H1 (cell line): ENCODE data around the gene LARP4B. TPM values are rescaled to one million over a fixed set of nuclear protein-coding genes. Genes with fewer than 3 reads are reported as not detected.

ENCODE experiments used
- CTCF ChIA-PET: fragments of 300-600 bp; sonication (Branson Sonifier 250); formaldehyde crosslinking; loops from one replicate; lab custom pipeline; 2021; ENCODE audit not compliant: partially characterized antibody; lab: Charles Lee
- POLR2A ChIA-PET: fragments of 300-600 bp; sonication (Branson Sonifier 250); formaldehyde crosslinking; loops from one replicate; lab custom pipeline; 2021; ENCODE audit warnings: inconsistent platforms; ENCODE audit not compliant: partially characterized antibody; lab: Charles Lee
- DNase-seq, 2 experiments: peaks; one replicate each; pipeline versions ENCODE4 v3.0.0 to v3.0.0-alpha.2; 2010 to 2022; ENCODE audit warnings: low spot score in 2 of 2, low read depth in 1 of 2, mixed read lengths in 1 of 2
- FAIRE-seq: peaks from 2 replicates; lab custom pipeline; 2011; peaks lifted over from hg19 to GRCh38; lab: Jason Lieb, UNC
- H2AFZ ChIP-seq: 2 replicates; pipeline ENCODE4 v1.8.1; 2012; ENCODE audit warnings: low read length, inconsistent platforms
- H2AK5ac ChIP-seq: 2 replicates; pipeline ENCODE4 v1.6.1; 2013; ENCODE audit warnings: low read depth, low read length
- H2BK120ac ChIP-seq: replicated peaks from 2 replicates; pipeline ENCODE3; 2013; ENCODE audit warnings: low read depth, low read length, inconsistent platforms
- H2BK12ac ChIP-seq: 2 replicates; pipeline ENCODE4 v1.6.1; 2013; ENCODE audit warnings: low read depth, low read length
- H2BK15ac ChIP-seq: 2 replicates; pipeline ENCODE4 v1.6.1; 2013; ENCODE audit warnings: low read length
- H2BK20ac ChIP-seq: 2 replicates; pipeline ENCODE4 v1.6.1; 2013; ENCODE audit warnings: low read length
- H2BK5ac ChIP-seq: 2 replicates; pipeline ENCODE4 v1.6.1; 2013; ENCODE audit warnings: low read depth, low read length
- H3K14ac ChIP-seq: 2 replicates; pipeline ENCODE4 v1.6.1; 2013; ENCODE audit warnings: inconsistent platforms; ENCODE audit not compliant: insufficient read length
- H3K18ac ChIP-seq: 2 replicates; pipeline ENCODE4 v1.6.1; 2013; ENCODE audit warnings: low read length; ENCODE audit errors: extremely low read depth
- H3K23ac ChIP-seq: 2 replicates; pipeline ENCODE4 v1.6.1; 2013; ENCODE audit warnings: inconsistent platforms; ENCODE audit not compliant: insufficient read length
- H3K23me2 ChIP-seq: 2 replicates; pipeline ENCODE4 v1.6.1; 2013; ENCODE audit warnings: low read depth, low read length
- H3K27ac ChIP-seq: 2 replicates; pipeline ENCODE4 v1.6.1; 2011; ENCODE audit warnings: low read depth, low read length, inconsistent platforms
- H3K27me3 ChIP-seq, 4 experiments: replicated peaks in 1 of 4; 1 replicate in 1 of 4; 2 replicates in 3 of 4; pipeline versions ENCODE4 v1.6.1 to v1.8.1; 2011 to 2013; ENCODE audit warnings: low read length in 3 of 4, mild to moderate bottlenecking in 3 of 4, inconsistent platforms in 2 of 4, mixed read lengths in 2 of 4, moderate library complexity in 1 of 4; ENCODE audit not compliant: control insufficient read depth in 3 of 4, insufficient read depth in 3 of 4; ENCODE audit errors: extremely low read depth in 1 of 4
- H3K36me3 ChIP-seq, 4 experiments: 2 replicates each; pipeline versions ENCODE4 v1.6.1 to v1.8.1; 2011 to 2013; ENCODE audit warnings: mild to moderate bottlenecking in 4 of 4, low read length in 3 of 4, moderate library complexity in 2 of 4, control low read depth in 1 of 4, inconsistent platforms in 1 of 4; ENCODE audit not compliant: insufficient read depth in 4 of 4, control insufficient read depth in 2 of 4
- H3K4ac ChIP-seq: replicated peaks from 2 replicates; pipeline ENCODE3; 2013; ENCODE audit warnings: low read length, low read depth, mixed read lengths, inconsistent platforms; ENCODE audit not compliant: insufficient read length
- H3K4me1 ChIP-seq, 4 experiments: replicated peaks in 1 of 4; 1 replicate in 1 of 4; 2 replicates in 3 of 4; pipeline versions ENCODE4 v1.6.1 to v1.8.1; 2011 to 2013; ENCODE audit warnings: low read length in 3 of 4, inconsistent platforms in 2 of 4, mixed read lengths in 1 of 4; ENCODE audit not compliant: insufficient read depth in 4 of 4, control insufficient read depth in 3 of 4
- H3K4me2 ChIP-seq, 2 experiments: 2 replicates each; pipeline versions ENCODE4 v1.6.1 to v1.8.1; 2011 to 2013; ENCODE audit warnings: low read depth in 2 of 2, low read length in 2 of 2, control low read depth in 1 of 2, inconsistent platforms in 1 of 2, mild to moderate bottlenecking in 1 of 2; ENCODE audit not compliant: insufficient read depth in 1 of 2
- H3K4me3 ChIP-seq, 4 experiments: fragments of 200-600, 300-600 bp in 1 of 4; sonication (generic), shearing (Covaris generic), sonication (Bioruptor Twin) in 1 of 4; 2 replicates each; pipeline versions ENCODE4 v1.5.1 to v1.8.1; 2011 to 2016; ENCODE audit warnings: low read length in 4 of 4, low read depth in 3 of 4, control low read depth in 2 of 4, inconsistent platforms in 2 of 4, mild to moderate bottlenecking in 2 of 4, mixed read lengths in 1 of 4, moderate library complexity in 1 of 4; ENCODE audit not compliant: insufficient read depth in 2 of 4; ENCODE audit errors: extremely low read depth in 1 of 4
- H3K56ac ChIP-seq: replicated peaks from 2 replicates; pipeline ENCODE3; 2013; ENCODE audit warnings: low read depth, mild to moderate bottlenecking, mixed read lengths, low read length, inconsistent platforms; ENCODE audit not compliant: insufficient read length
- H3K79me1 ChIP-seq: 2 replicates; pipeline ENCODE4 v1.6.1; 2013; ENCODE audit warnings: low read depth, low read length, control low read depth
- H3K79me2 ChIP-seq, 2 experiments: 2 replicates each; pipeline versions ENCODE4 v1.6.1 to v1.8.1; 2012 to 2013; ENCODE audit warnings: low read length in 2 of 2, mild to moderate bottlenecking in 2 of 2, inconsistent platforms in 1 of 2; ENCODE audit not compliant: insufficient read depth in 2 of 2, control insufficient read depth in 1 of 2
- H3K9ac ChIP-seq, 4 experiments: replicated peaks in 1 of 4; 1 replicate in 1 of 4; 2 replicates in 3 of 4; pipeline versions ENCODE4 v1.6.1 to v1.8.1; 2011 to 2013; ENCODE audit warnings: low read depth in 3 of 4, low read length in 3 of 4, control low read depth in 2 of 4, mild to moderate bottlenecking in 2 of 4, moderate library complexity in 2 of 4, inconsistent platforms in 1 of 4; ENCODE audit errors: extremely low read depth in 1 of 4
- H3K9me3 ChIP-seq, 2 experiments: 2 replicates each; pipeline versions ENCODE4 v1.6.1 to v1.8.1; 2012 to 2013; ENCODE audit warnings: mild to moderate bottlenecking in 2 of 2, moderate library complexity in 2 of 2, control low read depth in 1 of 2, inconsistent platforms in 1 of 2, low read depth in 1 of 2, low read length in 1 of 2, mixed read lengths in 1 of 2; ENCODE audit not compliant: insufficient read depth in 2 of 2
- H4K20me1 ChIP-seq, 2 experiments: replicated peaks in 1 of 2; 2 replicates each; pipeline versions ENCODE3 to v1.8.1; 2011 to 2013; ENCODE audit warnings: inconsistent platforms in 2 of 2, low read length in 2 of 2, mild to moderate bottlenecking in 1 of 2; ENCODE audit not compliant: insufficient read depth in 2 of 2, control insufficient read depth in 1 of 2
- H4K5ac ChIP-seq: 2 replicates; pipeline ENCODE4 v1.6.1; 2013; ENCODE audit warnings: low read length, low read depth, mixed read lengths, inconsistent platforms; ENCODE audit not compliant: insufficient read length
- H4K8ac ChIP-seq: 2 replicates; pipeline ENCODE4 v1.8.0; 2013; ENCODE audit warnings: mild to moderate bottlenecking, moderate library complexity, low read length, inconsistent platforms; ENCODE audit not compliant: insufficient read depth; ENCODE audit errors: extremely low read depth
- H4K91ac ChIP-seq: replicated peaks from 2 replicates; pipeline ENCODE3; 2013; ENCODE audit warnings: low read length, mixed read lengths, inconsistent platforms; ENCODE audit not compliant: insufficient read length
- CTBP2 ChIP-seq: IDR thresholded peaks from 2 replicates; pipeline ENCODE4 v1.7.0; 2011; ENCODE audit warnings: borderline replicate concordance, mild to moderate bottlenecking, moderate library complexity, mixed read lengths, low read length; ENCODE audit not compliant: insufficient read depth, insufficient read length
- FOSL1 ChIP-seq: IDR thresholded peaks from 2 replicates; pipeline ENCODE4 v1.6.1; 2011; ENCODE audit warnings: mild to moderate bottlenecking, low read depth, low read length, moderate library complexity; ENCODE audit not compliant: insufficient read depth
- GTF2F1 ChIP-seq: IDR thresholded peaks from 2 replicates; pipeline ENCODE4 v1.6.1; 2012; ENCODE audit warnings: low read depth, low read length, improper control_type of control experiment, borderline replicate concordance
- MAX ChIP-seq: IDR thresholded peaks from 2 replicates; pipeline ENCODE4 v1.6.1; 2012; ENCODE audit warnings: inconsistent platforms
- RXRA ChIP-seq: IDR thresholded peaks from 2 replicates; pipeline ENCODE4 v1.6.1; 2011; ENCODE audit warnings: low read depth, mild to moderate bottlenecking, low read length, moderate library complexity; ENCODE audit not compliant: insufficient read depth
- SIN3A ChIP-seq, 2 experiments: IDR thresholded peaks in 1 of 2; conservative IDR thresholded peaks in 1 of 2; 2 replicates each; pipeline ENCODE4 v1.6.1; 2011 to 2012; ENCODE audit warnings: low read length in 2 of 2, improper control_type of control experiment in 1 of 2, low read depth in 1 of 2, mild to moderate bottlenecking in 1 of 2
- SIRT6 ChIP-seq: IDR thresholded peaks from one replicate; pipeline ENCODE4 v1.7.1; 2012; ENCODE audit warnings: low read length, inconsistent platforms
- WGBS, 2 experiments: shearing (Covaris generic) in 1 of 2; methylation state at CpG; one replicate each; pipeline versions ENCODE4 v1.1.6 to v1.1.7; 2013 to 2015; ENCODE audit warnings: low lambda C conversion rate in 2 of 2, mixed read lengths in 2 of 2, inconsistent platforms in 1 of 2, low coverage in 1 of 2, missing lambda C conversion rate in 1 of 2; ENCODE audit not compliant: insufficient replicate concordance in 2 of 2, insufficient coverage in 1 of 2, insufficient read length in 1 of 2; ENCODE audit errors: extremely low coverage in 1 of 2, missing lambda C conversion rate in 1 of 2; 5-methylcytosine and 5-hydroxymethylcytosine counted together
- polyA plus RNA-seq, 7 experiments: library from polyadenylated mRNA; depleted of rRNA in 3 of 7; stranded (reverse) in 5 of 7; unstranded in 2 of 7; fragments of >200 nt in 5 of 7; fragments of 200-250 nt in 2 of 7; gene quantifications; 1 replicate in 5 of 7; 2 replicates in 1 of 7; 4 replicates in 1 of 7; pipeline versions ENCODE4 v1.2.1 to v1.2.3, GENCODE V29; 2011 to 2013; ENCODE audit warnings: missing spikeins in 2 of 7, mixed read lengths in 2 of 7
- total RNA-seq: library from RNA; stranded (reverse); fragmentation: NEBNext Ultra II Directional; extraction: Animal tissue kit (Norgen Biotek cat#: 25700); gene quantifications from 2 replicates; pipeline ENCODE4 v1.2.1, GENCODE V29; 2021

Gene LARP4B
- total and polyA plus RNA-seq, 2 of the 8 experiments (the other 6 are each of a cell fraction or from before 2014, with no cell fraction given), result 20.1 to 78.6 TPM

GRCh38 chr10:964988-965417 lies 33.5 kb upstream of the LARP4B start:
- Histone ChIP-seq H3K79me2 (no peaks in the 10 kb centered on the region), H2BK120ac (no peak overlapping the region), H2BK20ac (no peak overlapping the region), H4K20me1 (no peaks in the 10 kb centered on the region), H3K23me2 (no peaks in the 10 kb centered on the region), H3K14ac (no peak overlapping the region), H3K27me3 (no peaks in the 10 kb centered on the region), H2BK12ac (no peak overlapping the region), H4K91ac (no peak overlapping the region), H3K4ac (no peak overlapping the region), H3K9ac (no peak overlapping the region), H2AK5ac (no peak overlapping the region), H2BK5ac (no peak overlapping the region), H3K18ac (no peak overlapping the region), H3K4me1 (no peaks in the 10 kb centered on the region), H3K23ac (no peak overlapping the region), H3K36me3 (no peaks in the 10 kb centered on the region), H4K8ac (no peak overlapping the region; the same call in 1 of the 2 replicates), H2BK15ac (0 out of 2 replicates have a peak overlapping the region, but pooled peaks have one; percentile 26), H2AFZ (no peak overlapping the region), H3K56ac (no peak overlapping the region), H3K79me1 (no peaks in the 10 kb centered on the region), H3K27ac (no peak overlapping the region), H3K4me2 (no peak overlapping the region), H4K5ac (no peak overlapping the region), H3K9me3 (peaks cover 0 to 2% of the 10 kb centered on the region in 2 experiments; a peak in 1 of 4 replicates), H3K4me3 (no peak overlapping the region)
- ChIA-PET CTCF (no interaction called here), POLR2A (interaction anchor here (1.1 kb wide), 1 partner anchor 21 kb away, joined by 3 read pairs; no protein-coding TSS in a partner anchor)
- no peak for FAIRE-seq
- DNase-seq, result no peak
- 94% methylated on average over 19 of the region's 20 CpGs; no CpG with 5 or more reads in 1 of the 2 experiments for WGBS, 2 experiments
- TF ChIP-seq CTBP2, result no peak
- no peak for TF ChIP-seq FOSL1
- no peak for TF ChIP-seq RXRA
- no peak for TF ChIP-seq MAX
- TF ChIP-seq GTF2F1, result no peak
- no peak for TF ChIP-seq SIN3A (conservative IDR thresholded peaks at IDR 0.05 in 1 of 2, IDR thresholded peaks at IDR 0.05 in 1 of 2; ENCODE audit: low read depth in 1 of 2, low read length in 2 of 2)
- no peak for TF ChIP-seq SIRT6
